ENCODE data around the gene C2orf72. TPM values are rescaled to one million over a fixed set of nuclear protein-coding genes. Genes with fewer than 3 reads are reported as not detected.

C2orf72 gene
- total RNA-seq, 1 donor from 2014 or later: 0.84 TPM

- no peak overlapping the region for H3K4me2 ChIP-seq (ENCODE audit: low read length)
- Mint-ChIP-seq H3K27me3 (ENCODE audit: low read depth, unreplicated experiment) (peaks cover 16% of the 10 kb centered on the region), H3K9me3 (ENCODE audit: unreplicated experiment) (peaks cover 4% of the 10 kb centered on the region), H3K36me3 (ENCODE audit: low read depth, unreplicated experiment) (peaks cover 1% of the 10 kb centered on the region), H3K4me3 (ENCODE audit: unreplicated experiment) (no peak overlapping the region), H3K27ac (ENCODE audit: unreplicated experiment) (no peak overlapping the region), H3K4me1 (ENCODE audit: low read depth, unreplicated experiment) (no peaks in the 10 kb centered on the region)
- H3K36me3 ChIP-seq (ENCODE audit: insufficient read depth, low read length): no peaks in the 10 kb centered on the region
- no peak for TF ChIP-seq EZH2 (IDR thresholded peaks at IDR 0.05; ENCODE audit: insufficient read depth, low read length)
- no peak for TF ChIP-seq CTCF (IDR thresholded peaks at IDR 0.05; ENCODE audit: insufficient read depth, low read depth, low read length)
- DNase-seq (ENCODE audit: low read depth) (no peak), FAIRE-seq (no peak)
- no peaks in the 10 kb centered on the region for H3K4me1 ChIP-seq (ENCODE audit: insufficient read depth, low read length)
- peaks cover 12% of the 10 kb centered on the region for H3K27me3 ChIP-seq (ENCODE audit: insufficient read depth, low read length)
- no peaks in the 10 kb centered on the region for H4K20me1 ChIP-seq (ENCODE audit: insufficient read depth, low read length)
- no peak overlapping the region for H3K4me3 ChIP-seq (ENCODE audit: insufficient read depth, low read depth, low read length)
- H3K27ac ChIP-seq (ENCODE audit: low read depth, low read length): no peak overlapping the region
- H2AFZ ChIP-seq (ENCODE audit: low read depth, low read length): peak overlapping the region; percentile 10
- no peaks in the 10 kb centered on the region for H3K79me2 ChIP-seq (ENCODE audit: insufficient read depth, low read length)
- no peak overlapping the region for H3K9ac ChIP-seq (ENCODE audit: low read length)
- H3K9me3 ChIP-seq (ENCODE audit: insufficient read depth, low read depth, low read length): no peaks in the 10 kb centered on the region
Measured at GRCh38 chr2:231015478-231015877, 21.8 kb upstream of the C2orf72 start.

- Histone ChIP-seq H3K9ac (ENCODE audit: low read length) (no peak overlapping the region), H3K27ac (ENCODE audit: low read depth, low read length) (no peak overlapping the region), H2AFZ (ENCODE audit: low read depth, low read length) (no peak overlapping the region), H3K36me3 (ENCODE audit: insufficient read depth, low read length) (no peaks in the 10 kb centered on the region), H3K4me3 (ENCODE audit: insufficient read depth, low read depth, low read length) (no peak overlapping the region), H3K9me3 (ENCODE audit: insufficient read depth, low read depth, low read length) (no peaks in the 10 kb centered on the region), H3K27me3 (ENCODE audit: insufficient read depth, low read length) (peaks cover 12% of the 10 kb centered on the region), H3K4me2 (ENCODE audit: low read length) (no peak overlapping the region), H4K20me1 (ENCODE audit: insufficient read depth, low read length) (no peaks in the 10 kb centered on the region), H3K79me2 (ENCODE audit: insufficient read depth, low read length) (no peaks in the 10 kb centered on the region), H3K4me1 (ENCODE audit: insufficient read depth, low read length) (no peaks in the 10 kb centered on the region)
- peaks cover 1% of the 10 kb centered on the region for H3K36me3 Mint-ChIP-seq (ENCODE audit: low read depth, unreplicated experiment)
- H3K27me3 Mint-ChIP-seq (ENCODE audit: low read depth, unreplicated experiment): peaks cover 18% of the 10 kb centered on the region
- no peaks in the 10 kb centered on the region for H3K4me1 Mint-ChIP-seq (ENCODE audit: low read depth, unreplicated experiment)
- no peak overlapping the region for H3K27ac Mint-ChIP-seq (ENCODE audit: unreplicated experiment)
- peaks cover 7% of the 10 kb centered on the region for H3K9me3 Mint-ChIP-seq (ENCODE audit: unreplicated experiment)
- DNase-seq (ENCODE audit: low read depth) (no peak), FAIRE-seq (no peak)
- TF ChIP-seq CTCF (IDR thresholded peaks at IDR 0.05; ENCODE audit: insufficient read depth, low read depth, low read length): no peak
- no peak for TF ChIP-seq EZH2 (IDR thresholded peaks at IDR 0.05; ENCODE audit: insufficient read depth, low read length)
- H3K4me3 Mint-ChIP-seq (ENCODE audit: unreplicated experiment): no peak overlapping the region
Measured at GRCh38 chr2:231015926-231016325, 21.4 kb upstream of the C2orf72 start.

- Histone ChIP-seq H3K9me3 (ENCODE audit: insufficient read depth, low read depth, low read length) (no peaks in the 10 kb centered on the region), H3K9ac (ENCODE audit: low read length) (no peak overlapping the region), H3K4me2 (ENCODE audit: low read length) (no peak overlapping the region), H3K4me3 (ENCODE audit: insufficient read depth, low read depth, low read length) (no peak overlapping the region), H3K27me3 (ENCODE audit: insufficient read depth, low read length) (peaks cover 9% of the 10 kb centered on the region), H3K36me3 (ENCODE audit: insufficient read depth, low read length) (no peaks in the 10 kb centered on the region), H2AFZ (ENCODE audit: low read depth, low read length) (no peak overlapping the region), H4K20me1 (ENCODE audit: insufficient read depth, low read length) (no peaks in the 10 kb centered on the region), H3K4me1 (ENCODE audit: insufficient read depth, low read length) (no peaks in the 10 kb centered on the region), H3K79me2 (ENCODE audit: insufficient read depth, low read length) (no peaks in the 10 kb centered on the region), H3K27ac (ENCODE audit: low read depth, low read length) (no peak overlapping the region)
- Mint-ChIP-seq H3K27me3 (ENCODE audit: low read depth, unreplicated experiment) (peaks cover 22% of the 10 kb centered on the region), H3K36me3 (ENCODE audit: low read depth, unreplicated experiment) (peaks cover 1% of the 10 kb centered on the region), H3K4me1 (ENCODE audit: low read depth, unreplicated experiment) (no peaks in the 10 kb centered on the region), H3K4me3 (ENCODE audit: unreplicated experiment) (no peak overlapping the region), H3K27ac (ENCODE audit: unreplicated experiment) (no peak overlapping the region), H3K9me3 (ENCODE audit: unreplicated experiment) (peaks cover 7% of the 10 kb centered on the region)
- TF ChIP-seq EZH2 (IDR thresholded peaks at IDR 0.05; ENCODE audit: insufficient read depth, low read length) (no peak), CTCF (IDR thresholded peaks at IDR 0.05; ENCODE audit: insufficient read depth, low read depth, low read length) (no peak)
- FAIRE-seq: no peak
- no peak for DNase-seq (ENCODE audit: low read depth)
Measured at GRCh38 chr2:231016566-231017230, 20.6 kb upstream of the C2orf72 start.

Measured in astrocyte (in vitro differentiated cells and primary cell).